IMR-90 (cell line): Measurements from ENCODE around the gene FNDC5. TPM values are rescaled to one million over a fixed set of nuclear protein-coding genes. Genes with fewer than 3 reads are reported as not detected.

Experiments
- ATAC-seq: fragments of 200-7000 bp; cut with Tn5 transposase; 2 replicates; pipeline ENCODE4 v1.9.1; 2020; ENCODE audit warnings: low read depth, mild to moderate bottlenecking, moderate library complexity
- BruUV-seq: library from RNA; stranded (reverse); fragments of 400-500 nt; replicated peaks from 2 replicates; lab custom pipeline; 2021; lab: Mats Ljungman, UMichigan
- CTCF ChIA-PET: fragments of 300-600 bp; formaldehyde crosslinking; extraction: SDS; loops from one replicate; lab custom pipeline; 2021; ENCODE audit warnings: antibody characterized with exemption; lab: Yijun Ruan, JAX
- POLR2A ChIA-PET: fragments of 300-600 bp; sonication (Branson Sonifier 250); formaldehyde crosslinking; loops from one replicate; lab custom pipeline; 2022; ENCODE audit warnings: antibody characterized with exemption; ENCODE audit not compliant: unreplicated experiment; lab: Charles Lee
- DNase-seq: peaks from one replicate; pipeline ENCODE4 v3.0.0; 2013
- H2AFZ ChIP-seq: replicated peaks from 2 replicates; pipeline ENCODE3; 2013; ENCODE audit warnings: low read length, mild to moderate bottlenecking; ENCODE audit not compliant: poor library complexity
- H2AK5ac ChIP-seq: 2 replicates; pipeline ENCODE4 v1.6.1; 2013; ENCODE audit warnings: low read depth, low read length, inconsistent platforms
- H2AK9ac ChIP-seq: replicated peaks from 2 replicates; pipeline ENCODE3; 2013; ENCODE audit warnings: mild to moderate bottlenecking, low read depth, low read length, moderate library complexity; ENCODE audit not compliant: poor library complexity
- H2BK120ac ChIP-seq: 2 replicates; pipeline ENCODE4 v1.6.1; 2013; ENCODE audit warnings: low read depth, low read length, inconsistent platforms
- H2BK15ac ChIP-seq: 3 replicates; pipeline ENCODE4 v1.6.1; 2013; ENCODE audit warnings: low read depth, low read length, inconsistent platforms
- H2BK20ac ChIP-seq: 2 replicates; pipeline ENCODE4 v1.6.1; 2013; ENCODE audit warnings: low read depth, mild to moderate bottlenecking, inconsistent platforms, low read length, moderate library complexity
- H2BK5ac ChIP-seq: 2 replicates; pipeline ENCODE4 v1.6.1; 2013; ENCODE audit warnings: mild to moderate bottlenecking, low read depth, low read length, inconsistent platforms; ENCODE audit not compliant: poor library complexity, severe bottlenecking
- H3K14ac ChIP-seq: replicated peaks from 2 replicates; pipeline ENCODE4 v1.6.1; 2013; ENCODE audit warnings: low read depth, low read length, inconsistent platforms
- H3K18ac ChIP-seq: 2 replicates; pipeline ENCODE4 v1.6.1; 2013; ENCODE audit warnings: low read depth, low read length, control low read depth
- H3K23ac ChIP-seq: 2 replicates; pipeline ENCODE4 v1.6.1; 2013; ENCODE audit warnings: low read depth, low read length, inconsistent platforms
- H3K27ac ChIP-seq: 2 replicates; pipeline ENCODE4 v1.5.1; 2013; ENCODE audit warnings: mild to moderate bottlenecking, control low read depth, low read length; ENCODE audit not compliant: insufficient read depth
- H3K27me3 ChIP-seq: 2 replicates; pipeline ENCODE4 v1.6.1; 2013; ENCODE audit warnings: low read length; ENCODE audit not compliant: control insufficient read depth, insufficient read depth
- H3K36me3 ChIP-seq: 2 replicates; pipeline ENCODE4 v1.6.1; 2013; ENCODE audit warnings: low read length, mixed read lengths; ENCODE audit not compliant: control insufficient read depth, insufficient read depth
- H3K4ac ChIP-seq: 2 replicates; pipeline ENCODE4 v1.6.1; 2013; ENCODE audit warnings: low read depth, low read length, inconsistent platforms
- H3K4me1 ChIP-seq: 2 replicates; pipeline ENCODE4 v1.6.1; 2013; ENCODE audit warnings: low read length, mixed read lengths; ENCODE audit not compliant: control insufficient read depth, insufficient read depth
- H3K4me2 ChIP-seq: 2 replicates; pipeline ENCODE4 v1.6.1; 2013; ENCODE audit warnings: low read depth, mild to moderate bottlenecking, control low read depth, low read length, moderate library complexity
- H3K4me3 ChIP-seq: 2 replicates; pipeline ENCODE4 v1.5.1; 2013; ENCODE audit warnings: low read depth, mild to moderate bottlenecking, control low read depth, low read length, moderate library complexity; ENCODE audit not compliant: insufficient read depth
- H3K56ac ChIP-seq: 2 replicates; pipeline ENCODE4 v1.6.1; 2013; ENCODE audit warnings: low read length, inconsistent platforms; ENCODE audit not compliant: insufficient read depth; ENCODE audit errors: extremely low read depth
- H3K79me1 ChIP-seq, 2 experiments: 2 replicates each; pipeline ENCODE4 v1.6.1; 2013; ENCODE audit warnings: low read length in 2 of 2, inconsistent platforms in 1 of 2, low read depth in 1 of 2
- H3K9ac ChIP-seq: 2 replicates; pipeline ENCODE4 v1.6.1; 2013; ENCODE audit warnings: low read depth, low read length, control low read depth
- H3K9me1 ChIP-seq: 2 replicates; pipeline ENCODE4 v1.6.1; 2013; ENCODE audit warnings: low read length, inconsistent platforms; ENCODE audit not compliant: insufficient read depth
- H3K9me3 ChIP-seq: 2 replicates; pipeline ENCODE4 v1.6.1; 2013; ENCODE audit warnings: low read length; ENCODE audit not compliant: control insufficient read depth, insufficient read depth
- H4K20me1 ChIP-seq: 2 replicates; pipeline ENCODE4 v1.6.1; 2013; ENCODE audit warnings: low read length, inconsistent platforms; ENCODE audit not compliant: insufficient read depth
- H4K5ac ChIP-seq: 2 replicates; pipeline ENCODE4 v1.6.1; 2013; ENCODE audit warnings: mild to moderate bottlenecking, low read depth, low read length, control low read depth
- H4K8ac ChIP-seq, 2 experiments: 2 replicates each; pipeline ENCODE4 v1.6.1; 2013; ENCODE audit warnings: low read depth in 2 of 2, low read length in 2 of 2, control low read depth in 1 of 2, inconsistent platforms in 1 of 2
- H4K91ac ChIP-seq: 2 replicates; pipeline ENCODE4 v1.6.1; 2013; ENCODE audit warnings: low read depth, low read length, inconsistent platforms; ENCODE audit not compliant: insufficient read depth
- BHLHE40 ChIP-seq: fragments of 150-350 bp; IDR thresholded peaks from 2 replicates; pipeline ENCODE4 v1.6.1; 2016; ENCODE audit warnings: mild to moderate bottlenecking, low read depth, low read length
- CEBPB ChIP-seq: IDR thresholded peaks from 2 replicates; pipeline ENCODE4 v1.6.1; 2012; ENCODE audit warnings: low read depth, low read length, improper control_type of control experiment
- CHD1 ChIP-seq: IDR thresholded peaks from 2 replicates; pipeline ENCODE4 v1.6.1; 2012; ENCODE audit warnings: low read depth, low read length, improper control_type of control experiment
- FOS ChIP-seq: fragments of 150-350 bp; IDR thresholded peaks from 2 replicates; pipeline ENCODE4 v1.6.1; 2016; ENCODE audit warnings: low read depth, low read length
- MAFK ChIP-seq: IDR thresholded peaks from 2 replicates; pipeline ENCODE4 v1.6.1; 2012; ENCODE audit warnings: low read depth, low read length, improper control_type of control experiment
- MAZ ChIP-seq: IDR thresholded peaks from 2 replicates; pipeline ENCODE4 v1.6.1; 2012; ENCODE audit warnings: low read depth, mild to moderate bottlenecking, low read length, improper control_type of control experiment, moderate library complexity, borderline replicate concordance
- MXI1 ChIP-seq: IDR thresholded peaks from 2 replicates; pipeline ENCODE4 v1.6.1; 2012; ENCODE audit warnings: low read depth, mild to moderate bottlenecking, low read length, moderate library complexity, borderline replicate concordance
- NFE2L2 ChIP-seq: fragments of 150-350 bp; IDR thresholded peaks from 2 replicates; pipeline ENCODE4 v1.6.1; 2016; ENCODE audit warnings: low read depth, mild to moderate bottlenecking, low read length
- POLR2A ChIP-seq: IDR thresholded peaks from 2 replicates; pipeline ENCODE4 v1.6.1; 2012; ENCODE audit warnings: mild to moderate bottlenecking, low read depth, low read length
- RAD21 ChIP-seq: IDR thresholded peaks from 2 replicates; pipeline ENCODE4 v1.6.1; 2012; ENCODE audit warnings: low read length, improper control_type of control experiment
- RCOR1 ChIP-seq: IDR thresholded peaks from 2 replicates; pipeline ENCODE4 v1.6.1; 2012; ENCODE audit warnings: mild to moderate bottlenecking, low read length, improper control_type of control experiment; ENCODE audit not compliant: insufficient replicate concordance
- RFX5 ChIP-seq: IDR thresholded peaks from 2 replicates; pipeline ENCODE4 v1.8.0; 2012; ENCODE audit warnings: low read depth, mild to moderate bottlenecking, low read length, moderate library complexity
- SMC3 ChIP-seq: fragments of 150-350 bp; IDR thresholded peaks from 2 replicates; pipeline ENCODE4 v1.6.1; 2016; ENCODE audit warnings: low read depth, mild to moderate bottlenecking, antibody characterized with exemption, low read length, moderate library complexity
- WGBS, 2 experiments: methylation state at CpG; one replicate each; pipeline versions ENCODE4 v1.1.5 to v1.1.7; 2013; ENCODE audit warnings: missing lambda C conversion rate in 2 of 2; ENCODE audit not compliant: insufficient read length in 1 of 2; ENCODE audit errors: extremely low coverage in 2 of 2; 5-methylcytosine and 5-hydroxymethylcytosine counted together
- dilution Hi-C: fragments of 300-500 bp; cut with HindIII; formaldehyde crosslinking; loops from one replicate; pipeline ENCODE4 v1.14.3; 2018; ENCODE audit warnings: low sequenced_read_pairs; ENCODE audit not compliant: unreplicated experiment
- in situ Hi-C: fragments of 300-500 bp; cut with MboI; formaldehyde crosslinking; loops from 3 replicates; pipeline ENCODE4 v1.14.3; 2019; ENCODE audit warnings: low sequenced_read_pairs, inconsistent platforms, mixed read lengths
- intact Hi-C: fragments of 100-400 bp; cut with micrococcal nuclease; formaldehyde crosslinking; loops from 2 replicates; pipeline ENCODE4 v1.10.0; 2022
- polyA plus RNA-seq, 3 experiments: library from polyadenylated mRNA; depleted of rRNA; stranded (reverse); fragments of >200 nt; gene quantifications; 2 replicates each; pipeline ENCODE4 v1.2.3, GENCODE V29; 2012; ENCODE audit warnings: low replicate concordance in 1 of 3
- total RNA-seq: library from RNA; depleted of rRNA; stranded (reverse); fragments of >200 nt; gene quantifications from 2 replicates; pipeline ENCODE4 v1.2.3, GENCODE V29; 2012
- TF ChIP-seq, protein P1 (sequence below): conservative IDR thresholded peaks from 2 replicates; pipeline ENCODE4 v1.5.1; 2012; ENCODE audit warnings: mild to moderate bottlenecking, low read depth, low read length, improper control_type of control experiment
- TF ChIP-seq, protein P2 (sequence below): fragments of 150-350 bp; IDR thresholded peaks from 2 replicates; pipeline ENCODE4 v1.6.1; 2016; ENCODE audit warnings: low read depth, mild to moderate bottlenecking, low read length, moderate library complexity, borderline replicate concordance
- TF ChIP-seq, protein P3 (sequence below): fragments of 150-350 bp; IDR thresholded peaks from 2 replicates; pipeline ENCODE4 v1.6.1; 2017; ENCODE audit warnings: mild to moderate bottlenecking, antibody characterized with exemption, low read length, low read depth

Gene FNDC5
- total and polyA plus RNA-seq, 2 of the 4 experiments (the other 2 are of a cell fraction), result 1.2 to 1.6 TPM

DNA sequence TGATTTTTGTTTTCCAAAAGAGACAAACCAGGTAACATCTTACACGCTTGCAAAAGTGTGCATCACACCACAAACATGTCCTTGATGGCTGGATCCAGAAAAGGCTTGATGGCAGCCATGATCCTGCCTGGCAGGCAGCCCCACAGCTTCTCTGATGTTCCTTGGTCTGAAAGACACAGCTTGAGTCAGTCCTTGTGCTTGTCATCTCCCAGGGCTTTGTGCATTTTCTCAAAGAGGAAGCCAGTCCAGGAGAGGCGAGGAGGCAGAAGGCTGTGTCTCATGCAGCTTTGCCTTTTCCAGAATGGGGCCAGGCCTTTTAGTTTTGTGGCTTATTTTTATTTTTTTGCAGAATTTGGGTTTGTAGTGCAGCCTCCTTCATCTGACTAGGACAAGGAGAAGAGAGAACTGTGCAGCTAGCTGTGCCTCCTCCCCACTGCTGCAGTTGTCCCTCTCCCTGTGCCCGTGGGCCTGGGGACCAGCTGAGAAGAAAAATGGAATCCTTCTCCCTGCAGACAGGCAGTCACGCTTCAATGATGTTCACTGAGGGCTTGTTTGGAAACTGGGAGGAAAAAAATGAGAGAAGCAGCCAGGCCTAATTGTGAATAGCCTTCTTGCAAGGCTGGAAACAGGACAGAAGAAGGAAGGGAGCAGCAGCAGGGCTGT lies 7.4 kb downstream of the FNDC5 start:
- CTCF ChIA-PET, result no interaction called here
- no peak for ATAC-seq

More for the DNA sequence above, 7.4 kb downstream of the FNDC5 start:
- no peak overlapping the region for H2AFZ ChIP-seq
- no peak overlapping the region for H2AK5ac ChIP-seq
- no peak overlapping the region for H3K4me3 ChIP-seq
- H2BK20ac ChIP-seq, result no peak overlapping the region
- no peak overlapping the region for H2AK9ac ChIP-seq
- WGBS, 2 experiments, result 100% methylated on average over 1 of the region's 4 CpGs; no CpG with 5 or more reads in 1 of the 2 experiments
- H3K4ac ChIP-seq, result no peak overlapping the region
- H3K14ac ChIP-seq, result no peak overlapping the region
- intact Hi-C loops, result no loop called here
- no TSS peak for BruUV-seq
- in situ Hi-C loops, result no loop called here
- peaks cover 19% of the 10 kb centered on the region for H3K36me3 ChIP-seq
- no peak overlapping the region for H3K9ac ChIP-seq
- dilution Hi-C loops, result no loop called here
- no peak overlapping the region for H3K56ac ChIP-seq
- H4K20me1 ChIP-seq, result no peaks in the 10 kb centered on the region
- H3K4me1 ChIP-seq, result peaks cover 7% of the 10 kb centered on the region
- H3K9me1 ChIP-seq, result peaks cover 11% of the 10 kb centered on the region; the same call in 1 of the 2 replicates
- no peak overlapping the region for H3K27ac ChIP-seq
- DNase-seq, result no peak
- H3K27me3 ChIP-seq, result no peaks in the 10 kb centered on the region
- H3K23ac ChIP-seq, result no peak overlapping the region
- H3K79me1 ChIP-seq, result no peaks in the 10 kb centered on the region
- H3K4me2 ChIP-seq, result no peak overlapping the region
- H2BK5ac ChIP-seq, result no peak overlapping the region
- H4K5ac ChIP-seq, result no peak overlapping the region
- POLR2A ChIA-PET, result no interaction called here
- H4K91ac ChIP-seq, result no peak overlapping the region
- no peaks in the 10 kb centered on the region for H3K9me3 ChIP-seq
- H3K18ac ChIP-seq, result no peak overlapping the region
- H2BK120ac ChIP-seq, result no peak overlapping the region
- H4K8ac ChIP-seq, result no peak overlapping the region
- TF ChIP-seq RAD21, result no peak
- TF ChIP-seq RCOR1, result no peak
- no peak for TF ChIP-seq NFE2L2
- TF ChIP-seq MXI1, result no peak
- no peak for TF ChIP-seq CHD1
- no peak for TF ChIP-seq FOS
- no peak for TF ChIP-seq SMC3
- TF ChIP-seq MAZ, result no peak
- TF ChIP-seq MAFK, result no peak
- TF ChIP-seq, protein P1, sequence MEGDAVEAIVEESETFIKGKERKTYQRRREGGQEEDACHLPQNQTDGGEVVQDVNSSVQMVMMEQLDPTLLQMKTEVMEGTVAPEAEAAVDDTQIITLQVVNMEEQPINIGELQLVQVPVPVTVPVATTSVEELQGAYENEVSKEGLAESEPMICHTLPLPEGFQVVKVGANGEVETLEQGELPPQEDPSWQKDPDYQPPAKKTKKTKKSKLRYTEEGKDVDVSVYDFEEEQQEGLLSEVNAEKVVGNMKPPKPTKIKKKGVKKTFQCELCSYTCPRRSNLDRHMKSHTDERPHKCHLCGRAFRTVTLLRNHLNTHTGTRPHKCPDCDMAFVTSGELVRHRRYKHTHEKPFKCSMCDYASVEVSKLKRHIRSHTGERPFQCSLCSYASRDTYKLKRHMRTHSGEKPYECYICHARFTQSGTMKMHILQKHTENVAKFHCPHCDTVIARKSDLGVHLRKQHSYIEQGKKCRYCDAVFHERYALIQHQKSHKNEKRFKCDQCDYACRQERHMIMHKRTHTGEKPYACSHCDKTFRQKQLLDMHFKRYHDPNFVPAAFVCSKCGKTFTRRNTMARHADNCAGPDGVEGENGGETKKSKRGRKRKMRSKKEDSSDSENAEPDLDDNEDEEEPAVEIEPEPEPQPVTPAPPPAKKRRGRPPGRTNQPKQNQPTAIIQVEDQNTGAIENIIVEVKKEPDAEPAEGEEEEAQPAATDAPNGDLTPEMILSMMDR, result no peak
- no peak for TF ChIP-seq POLR2A
- TF ChIP-seq BHLHE40, result no peak
- no peak for TF ChIP-seq CEBPB
- TF ChIP-seq RFX5, result no peak
- TF ChIP-seq, protein P2, sequence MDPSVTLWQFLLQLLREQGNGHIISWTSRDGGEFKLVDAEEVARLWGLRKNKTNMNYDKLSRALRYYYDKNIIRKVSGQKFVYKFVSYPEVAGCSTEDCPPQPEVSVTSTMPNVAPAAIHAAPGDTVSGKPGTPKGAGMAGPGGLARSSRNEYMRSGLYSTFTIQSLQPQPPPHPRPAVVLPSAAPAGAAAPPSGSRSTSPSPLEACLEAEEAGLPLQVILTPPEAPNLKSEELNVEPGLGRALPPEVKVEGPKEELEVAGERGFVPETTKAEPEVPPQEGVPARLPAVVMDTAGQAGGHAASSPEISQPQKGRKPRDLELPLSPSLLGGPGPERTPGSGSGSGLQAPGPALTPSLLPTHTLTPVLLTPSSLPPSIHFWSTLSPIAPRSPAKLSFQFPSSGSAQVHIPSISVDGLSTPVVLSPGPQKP, result no peak
- TF ChIP-seq, protein P3, sequence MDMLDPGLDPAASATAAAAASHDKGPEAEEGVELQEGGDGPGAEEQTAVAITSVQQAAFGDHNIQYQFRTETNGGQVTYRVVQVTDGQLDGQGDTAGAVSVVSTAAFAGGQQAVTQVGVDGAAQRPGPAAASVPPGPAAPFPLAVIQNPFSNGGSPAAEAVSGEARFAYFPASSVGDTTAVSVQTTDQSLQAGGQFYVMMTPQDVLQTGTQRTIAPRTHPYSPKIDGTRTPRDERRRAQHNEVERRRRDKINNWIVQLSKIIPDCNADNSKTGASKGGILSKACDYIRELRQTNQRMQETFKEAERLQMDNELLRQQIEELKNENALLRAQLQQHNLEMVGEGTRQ, result no peak
- no peak overlapping the region for H2BK15ac ChIP-seq
